ENCODE results near the gene STATH. TPM values are rescaled to one million over a fixed set of nuclear protein-coding genes. Genes with fewer than 3 reads are reported as not detected.
"Not testable (repeated sequence)": the region's sequence is repeated elsewhere in the genome, so short reads cannot be mapped to it uniquely, and the experiment has no call there.

The STATH gene
- total RNA-seq, 1 donor from 2014 or later, result not detected

- no peak for ATAC-seq
- intact Hi-C loops (cut with micrococcal nuclease), result no loop called here
- DNase-seq, result no peak
These were observed 46.0 kb downstream of the STATH start for GRCh38 chr4:70041652-70042286.

DNA sequence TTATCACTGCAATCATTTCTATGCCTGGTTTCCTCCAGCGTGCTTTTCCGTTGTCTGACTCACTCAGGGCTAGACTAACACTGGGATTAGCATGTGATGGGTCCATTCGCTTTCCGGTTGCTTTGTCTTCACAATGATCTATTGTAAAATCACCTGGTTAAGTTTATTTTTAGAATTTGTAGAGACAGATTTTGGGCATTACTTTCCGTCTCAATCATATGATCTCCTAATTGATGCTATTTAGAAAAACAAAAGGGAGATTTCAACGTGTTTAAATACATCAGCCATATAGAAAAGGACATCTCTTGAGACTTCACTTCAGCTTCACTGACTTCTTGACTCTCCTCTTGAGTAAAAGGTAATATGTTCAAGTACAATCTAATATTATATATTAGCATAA is 54.4 kb downstream of the STATH start, which contains the start of gene HTN1:
Gene HTN1 (plus strand): TSS at position 301 of the 400 bp plus-strand sequence. CDS start 2,639 bp downstream, outside the sequence.
- DNase-seq; intact Hi-C loops (cut with micrococcal nuclease); ATAC-seq: not testable (repeated sequence)

Other genes starting within 250 kb of the STATH start
- gene SULT1B1, start 235.3 kb upstream of the STATH start, total RNA-seq, result 0.57 TPM
- not detected for gene SULT1E1, start 135.8 kb upstream of the STATH start, total RNA-seq
- gene CSN1S1, start 64.9 kb upstream of the STATH start, total RNA-seq, result not detected
- gene CSN2, start 30.2 kb upstream of the STATH start, total RNA-seq, result not detected
- not detected for gene HTN3, start 32.5 kb downstream of the STATH start, total RNA-seq
- not detected for gene HTN1, start 54.5 kb downstream of the STATH start, total RNA-seq
- not detected for gene PRR27, start 158.3 kb downstream of the STATH start, total RNA-seq
- gene ODAM, start 199.8 kb downstream of the STATH start, total RNA-seq, result not detected
- gene FDCSP, start 230.2 kb downstream of the STATH start, total RNA-seq, result not detected
- not detected for gene CSN3, start 246.6 kb downstream of the STATH start, total RNA-seq